ENCODE measurements around the gene GSK3A.

Gene GSK3A

GRCh38 chr19:42284591-42285341 is 42.4 kb upstream of the GSK3A start:
- DNase-seq (ENCODE audit: insufficient read length, low spot score) (no peak), FAIRE-seq (no peak)
- TF ChIP-seq POLR2A (IDR thresholded peaks at IDR 0.05; ENCODE audit: low read depth, low read length): no peak; the same call in 1 of the 2 replicates

DNA sequence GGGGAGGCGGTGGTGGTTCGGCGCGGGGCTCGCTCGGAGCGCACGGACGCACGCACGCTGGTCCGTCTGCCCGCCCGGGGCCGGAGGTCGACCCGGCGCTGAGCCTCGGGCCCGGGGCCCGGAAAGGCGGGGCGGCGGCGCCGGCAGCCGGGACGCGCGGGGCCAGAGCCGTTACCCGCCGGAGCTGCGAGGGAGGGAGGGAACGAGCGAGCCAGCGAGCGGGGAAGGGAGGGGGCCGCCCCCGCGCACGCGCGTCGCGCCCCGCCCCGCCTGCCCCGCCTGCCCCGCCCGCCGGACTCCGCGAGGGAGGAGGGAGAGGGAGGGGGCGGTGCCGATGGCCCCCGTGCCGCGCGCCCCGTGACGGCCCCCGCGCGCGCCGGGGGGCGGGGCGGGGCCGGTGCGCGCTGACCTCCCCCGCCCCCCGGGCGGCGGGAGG is 41.7 kb upstream of the GSK3A start:
- TF ChIP-seq POLR2A (IDR thresholded peaks at IDR 0.05; ENCODE audit: low read depth, low read length): peak; percentile 34
- DNase-seq (ENCODE audit: insufficient read length, low spot score): peak; percentile 93
- FAIRE-seq: no peak

DNA sequence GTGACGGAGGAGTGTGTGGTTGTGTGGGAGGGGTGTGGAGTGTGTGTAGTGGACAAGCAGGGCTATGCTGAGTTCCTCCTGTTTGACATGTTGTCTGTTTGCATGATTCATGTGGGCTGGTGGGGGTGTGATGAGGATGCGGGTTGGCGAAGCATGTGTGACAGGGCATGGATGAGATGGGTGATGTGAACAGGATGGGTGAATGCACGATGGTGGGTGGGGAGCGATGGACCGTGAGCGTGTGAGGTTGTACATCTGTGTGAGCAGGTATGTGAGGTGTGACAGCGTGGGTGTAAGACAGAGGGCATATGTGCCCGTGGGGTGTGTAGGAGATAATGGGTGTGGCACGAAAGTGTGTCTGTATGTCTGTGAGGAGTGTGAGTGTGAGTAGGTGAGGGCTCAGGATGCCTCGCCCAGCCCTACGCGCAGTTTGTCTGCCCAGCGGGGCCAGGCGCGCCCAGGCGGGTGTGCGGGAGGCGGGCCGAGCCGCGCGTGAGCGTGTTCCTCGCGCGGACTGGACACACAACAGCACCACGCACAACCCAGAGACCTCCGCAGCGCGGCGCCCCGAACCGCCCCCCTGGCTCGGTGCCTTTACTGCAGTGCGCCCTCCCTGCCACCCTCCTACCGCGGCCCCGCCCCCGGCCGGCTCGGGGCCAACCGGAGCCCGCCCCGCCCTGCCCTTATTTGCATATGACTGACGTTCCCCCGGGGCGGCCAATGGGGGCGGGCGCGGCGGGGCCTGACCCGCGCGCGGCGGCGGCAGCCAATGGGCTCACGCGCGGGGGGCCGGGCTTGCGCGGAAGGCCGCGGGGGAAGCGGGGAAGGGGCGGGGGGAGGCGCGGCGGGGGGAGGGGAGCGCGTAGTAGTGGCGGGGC is 41.0 kb upstream of the GSK3A start:
- DNase-seq (ENCODE audit: insufficient read length, low spot score): peak; percentile 99

GRCh38 chr19:42282819-42283187 is 40.4 kb upstream of the GSK3A start:
- DNase-seq (ENCODE audit: insufficient read length, low spot score) (no peak), FAIRE-seq (no peak)
- TF ChIP-seq POLR2A (IDR thresholded peaks at IDR 0.05; ENCODE audit: low read depth, low read length): no peak

More for the DNA sequence above, 41.0 kb upstream of the GSK3A start:
- no peak for TF ChIP-seq POLR2A (IDR thresholded peaks at IDR 0.05; ENCODE audit: low read depth, low read length)
- no peak for FAIRE-seq

DNA sequence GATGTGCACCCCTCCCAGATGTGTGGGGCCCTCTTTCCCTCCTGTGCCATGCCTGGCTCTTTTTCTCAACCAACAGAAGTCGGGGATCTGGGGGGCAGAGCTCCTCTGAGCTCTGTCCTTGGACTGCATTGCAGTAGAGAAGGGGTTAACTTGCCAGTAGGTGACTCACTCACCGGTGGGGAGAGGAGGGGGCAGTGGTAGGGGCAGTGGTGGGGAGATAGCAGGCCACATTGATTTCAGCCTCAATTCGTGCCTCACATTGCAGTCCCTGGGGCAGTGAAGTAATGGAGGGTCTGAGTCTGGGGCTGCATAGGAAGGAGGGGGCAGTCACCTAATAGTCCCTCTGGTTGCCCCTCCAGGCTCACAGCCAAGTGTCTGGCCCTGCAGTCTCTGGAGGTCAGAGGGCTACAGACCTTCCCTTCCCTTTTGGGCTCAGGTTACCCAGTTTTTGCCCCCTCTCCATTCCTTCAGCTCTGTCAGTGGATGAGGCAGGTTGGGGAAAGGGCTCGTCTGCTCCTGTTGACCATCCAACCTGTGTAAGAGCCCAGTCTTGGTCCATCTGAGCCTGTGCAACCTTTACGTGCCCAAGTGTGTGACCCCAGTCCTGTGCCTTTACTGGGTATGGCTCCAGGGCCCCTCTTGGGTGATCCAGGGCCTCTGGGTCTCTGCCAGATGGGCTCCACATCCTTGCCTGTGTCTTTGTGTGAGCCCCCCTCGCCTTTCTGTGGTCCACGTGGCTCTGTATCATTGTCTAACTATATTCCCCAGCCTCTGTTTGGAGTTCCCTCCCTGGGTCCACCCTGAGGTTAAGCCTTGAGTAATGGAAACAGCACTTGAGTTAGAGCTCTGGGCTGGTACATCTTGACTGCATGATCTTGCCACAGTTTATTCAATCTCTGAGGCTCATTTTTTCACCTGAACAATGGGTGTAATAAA is 39.7 kb upstream of the GSK3A start:
- FAIRE-seq (no peak), DNase-seq (ENCODE audit: insufficient read length, low spot score) (peak; percentile 77)
- TF ChIP-seq POLR2A (IDR thresholded peaks at IDR 0.05; ENCODE audit: low read depth, low read length): no peak

GRCh38 chr19:42281146-42281826 is 38.9 kb upstream of the GSK3A start:
- 0 out of 2 replicates have a peak, but pooled peaks have one; percentile 14 for TF ChIP-seq POLR2A (IDR thresholded peaks at IDR 0.05; ENCODE audit: low read depth, low read length)
- no peak for FAIRE-seq
- DNase-seq (ENCODE audit: insufficient read length, low spot score): no peak

GRCh38 chr19:42280815-42281145 is 38.4 kb upstream of the GSK3A start:
- FAIRE-seq (no peak), DNase-seq (ENCODE audit: insufficient read length, low spot score) (peak; percentile 82)
- TF ChIP-seq POLR2A (IDR thresholded peaks at IDR 0.05; ENCODE audit: low read depth, low read length): no peak

GRCh38 chr19:42279902-42280814 is 37.8 kb upstream of the GSK3A start:
- peak; percentile 59 for TF ChIP-seq POLR2A (IDR thresholded peaks at IDR 0.05; ENCODE audit: low read depth, low read length)
- FAIRE-seq (no peak), DNase-seq (ENCODE audit: insufficient read length, low spot score) (peak; percentile 99)

DNA sequence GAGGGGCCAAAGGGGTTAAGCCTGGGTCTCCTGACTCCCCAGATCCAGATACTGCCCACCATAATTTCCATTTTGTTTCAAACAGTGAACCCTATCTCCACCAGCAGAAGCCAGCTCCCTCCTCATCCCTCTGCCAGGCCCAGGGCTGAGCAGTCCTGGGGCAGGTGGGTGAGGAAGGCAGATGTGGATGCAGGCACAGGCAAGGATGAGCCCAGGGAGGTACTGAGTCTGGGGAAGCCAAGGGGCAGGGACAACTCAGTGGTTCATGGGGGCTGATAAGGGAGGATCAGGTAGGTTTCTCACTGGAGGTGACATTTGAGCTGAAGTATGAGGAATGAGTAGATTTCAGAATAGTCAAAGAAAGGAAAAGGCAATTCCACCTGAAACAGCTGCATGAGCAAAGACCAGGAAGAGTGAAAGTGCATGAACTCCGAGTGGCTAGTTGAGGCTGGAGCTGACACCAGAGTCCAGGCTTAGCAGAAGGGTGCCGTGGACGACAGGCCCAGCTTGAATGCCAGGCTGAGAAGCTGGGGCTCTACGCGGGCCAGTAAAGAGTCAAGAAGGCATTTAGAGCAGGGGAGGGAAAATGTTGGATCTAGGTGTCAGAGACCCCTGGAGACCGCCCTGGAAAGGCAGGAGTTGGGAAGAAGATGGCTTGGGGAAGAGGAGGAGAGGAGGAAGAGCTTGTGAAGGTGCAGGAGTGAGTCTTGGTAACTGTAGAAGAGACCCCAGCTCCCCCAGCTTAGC is 36.9 kb upstream of the GSK3A start:
- peak; percentile 4; the same call in 1 of the 2 replicates for TF ChIP-seq POLR2A (IDR thresholded peaks at IDR 0.05; ENCODE audit: low read depth, low read length)
- DNase-seq (ENCODE audit: insufficient read length, low spot score) (no peak), FAIRE-seq (no peak)

DNA sequence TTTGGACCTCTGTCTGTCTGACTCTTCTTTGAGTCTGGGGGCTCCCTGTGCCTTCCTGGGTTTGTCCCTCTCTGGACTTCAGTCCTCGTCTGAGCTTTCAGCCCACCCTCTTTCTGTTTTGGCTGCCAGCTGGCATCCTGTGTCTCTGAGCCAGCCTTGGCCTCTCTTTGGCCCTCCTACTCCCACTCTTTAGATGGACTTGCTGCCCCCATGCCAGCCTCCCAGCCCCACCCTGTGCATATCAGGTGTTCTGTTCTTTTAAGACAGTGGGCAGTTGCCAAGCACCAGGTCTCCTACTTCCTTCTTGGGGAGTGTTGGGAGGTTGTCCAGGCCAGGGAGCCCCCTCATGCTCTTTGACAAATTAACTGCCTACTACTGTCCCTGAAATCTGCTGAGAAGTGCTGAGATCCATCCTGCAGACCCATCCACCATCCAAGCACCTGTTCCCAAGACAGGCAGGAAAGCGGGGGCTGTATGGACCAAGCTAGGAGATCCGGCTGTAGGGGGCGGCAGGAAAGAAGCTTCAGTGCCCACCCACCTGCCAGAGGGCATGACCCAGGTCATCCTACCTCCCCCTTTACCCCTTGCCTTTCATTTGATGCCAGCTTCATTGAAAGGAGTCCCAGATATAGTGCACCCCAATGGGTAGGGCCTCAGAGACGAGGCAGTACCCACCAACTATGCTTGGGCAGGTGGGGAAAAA is 36.2 kb upstream of the GSK3A start:
- TF ChIP-seq POLR2A (IDR thresholded peaks at IDR 0.05; ENCODE audit: low read depth, low read length): no peak
- DNase-seq (ENCODE audit: insufficient read length, low spot score) (no peak), FAIRE-seq (no peak)

Data from H54 (cell line).